Measurements from ENCODE around the gene ANKS1B.

GRCh38 chr12:99374023-99374422, 610.7 kb downstream of the ANKS1B start:
- TF ChIP-seq CTCF (conservative IDR thresholded peaks at IDR 0.05; ENCODE audit: low read depth, low read length) (no peak), POLR2A (IDR thresholded peaks at IDR 0.05; ENCODE audit: low read depth, low read length) (no peak), USF2 (IDR thresholded peaks at IDR 0.05; ENCODE audit: low read depth, low read length) (no peak), SMC3 (IDR thresholded peaks at IDR 0.05; ENCODE audit: low read depth, low read length) (no peak), ELK1 (IDR thresholded peaks at IDR 0.05; ENCODE audit: borderline replicate concordance, low read depth, low read length) (no peak), FOS (IDR thresholded peaks at IDR 0.05; ENCODE audit: low read depth, low read length) (no peak), BHLHE40 (IDR thresholded peaks at IDR 0.05; ENCODE audit: low read depth, low read length) (no peak), MXI1 (IDR thresholded peaks at IDR 0.05; ENCODE audit: borderline replicate concordance, low read depth, low read length) (no peak), MAFK (IDR thresholded peaks at IDR 0.05; ENCODE audit: low read depth, low read length) (no peak), RAD21 (IDR thresholded peaks at IDR 0.05; ENCODE audit: low read length) (no peak), NFE2L2 (IDR thresholded peaks at IDR 0.05; ENCODE audit: low read depth, low read length) (no peak), MAZ (IDR thresholded peaks at IDR 0.05; ENCODE audit: borderline replicate concordance, low read depth, low read length) (no peak), CHD1 (IDR thresholded peaks at IDR 0.05; ENCODE audit: low read depth, low read length) (no peak), CEBPB (IDR thresholded peaks at IDR 0.05; ENCODE audit: low read depth, low read length) (no peak)

All from IMR-90 (cell line).